GM18508 (cell line): ENCODE results near the gene DPYD.

Experiments
- ATAC-seq: cut with Tn5 transposase; IDR thresholded peaks from one replicate; pipeline ENCODE4 v1.9.1; 2021; ENCODE audit warnings: moderate number of reproducible peaks; ENCODE audit not compliant: insufficient read depth, unreplicated experiment

DPYD gene

DNA sequence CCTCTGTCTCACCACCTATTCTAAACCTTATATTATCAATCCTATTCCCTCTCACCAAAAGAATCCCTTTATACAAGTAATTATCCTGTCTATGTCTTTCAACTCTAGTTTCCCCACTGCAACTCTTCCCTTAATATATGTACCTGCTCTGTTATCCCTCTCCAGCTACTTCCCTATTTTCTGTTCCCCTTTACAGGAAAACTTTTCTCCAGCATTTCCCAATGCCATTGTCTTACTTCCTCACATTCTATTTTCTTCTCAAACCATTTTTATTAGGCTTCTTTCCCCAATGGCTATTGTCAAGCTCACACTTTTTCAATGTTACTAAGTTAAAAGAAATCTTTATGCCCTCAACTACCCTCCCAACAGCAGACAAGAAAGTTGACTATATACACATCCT is 11.6 kb downstream of the DPYD start:
- no peak for ATAC-seq

DNA sequence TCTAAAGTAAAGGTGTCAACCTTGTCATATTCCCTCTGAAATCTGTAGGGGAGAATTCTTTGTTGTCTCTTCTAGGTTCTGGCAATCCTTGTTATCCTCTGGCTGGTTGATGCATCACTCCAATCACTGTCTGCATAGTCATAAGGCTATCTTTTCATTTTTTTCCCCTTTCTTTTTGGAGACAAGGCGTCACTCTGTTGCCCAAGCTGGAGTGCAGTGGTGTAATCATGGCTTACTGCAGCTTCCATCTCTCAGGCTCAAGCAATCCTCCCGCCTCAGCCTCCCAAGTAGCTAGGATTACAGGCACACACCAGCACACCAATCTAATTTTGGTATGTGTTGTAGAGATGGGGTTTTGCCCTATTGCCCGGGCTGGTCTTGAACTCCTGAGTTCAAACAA is 12.9 kb downstream of the DPYD start:
- ATAC-seq, result no peak

- no peak for ATAC-seq
Measured at GRCh38 chr1:97906567-97907241, 14.1 kb downstream of the DPYD start.

DNA sequence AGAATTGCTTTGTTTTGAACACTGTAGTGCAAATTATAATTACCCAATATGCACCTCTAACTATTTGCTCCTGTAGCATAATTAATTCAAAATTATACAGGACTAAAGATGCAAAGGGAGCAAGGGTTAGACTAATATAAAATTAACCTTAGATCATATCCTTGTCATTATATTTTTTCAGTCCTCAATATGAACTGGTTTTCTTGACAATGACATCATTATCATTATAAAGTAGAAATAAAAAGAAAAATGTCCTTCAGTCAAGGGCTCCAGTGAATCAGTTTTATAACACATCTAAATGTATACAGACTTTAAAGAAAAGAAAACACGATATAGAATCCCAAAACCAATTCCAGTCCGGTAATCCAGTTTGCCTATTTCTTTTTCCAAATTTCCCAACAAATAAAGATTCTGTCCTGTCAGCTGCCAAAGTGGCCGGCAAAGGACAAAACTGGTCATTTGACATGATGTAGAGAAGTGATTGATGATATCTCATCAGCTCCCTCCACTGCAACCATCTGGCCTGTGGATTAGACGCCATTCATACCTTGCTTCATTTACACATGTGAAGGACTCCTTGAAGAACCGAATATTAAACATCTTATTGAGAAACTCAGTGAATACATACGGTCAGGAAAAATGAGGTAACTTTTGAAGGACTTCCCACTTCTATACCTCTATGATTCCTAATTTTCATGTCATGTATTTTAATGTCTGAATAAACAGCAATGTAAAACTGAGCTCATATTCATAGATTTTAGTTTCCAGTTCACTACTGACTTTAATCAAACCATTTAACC is 15.5 kb downstream of the DPYD start:
- ATAC-seq, result no peak

DNA sequence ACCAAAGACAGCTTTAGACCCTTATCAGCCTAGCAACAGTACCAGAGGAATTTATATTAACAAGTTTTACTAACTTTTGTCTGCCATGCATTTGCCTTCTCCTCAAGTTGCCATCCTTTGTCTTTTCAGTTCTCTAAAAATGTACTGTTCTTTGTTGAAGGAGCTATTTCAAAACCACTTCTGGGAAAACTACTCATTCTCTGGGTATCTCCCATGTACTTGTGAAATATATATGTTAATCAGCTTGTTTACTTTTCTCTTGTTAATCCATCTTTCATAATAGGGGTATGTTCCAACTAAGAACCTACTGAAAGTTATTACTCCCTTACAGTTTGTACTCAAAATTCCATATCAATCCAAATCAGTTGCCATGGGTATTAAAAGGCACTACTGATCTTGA is 16.3 kb downstream of the DPYD start:
- no peak for ATAC-seq

GRCh38 chr1:97903626-97904025 is 17.2 kb downstream of the DPYD start:
- ATAC-seq, result no peak

GRCh38 chr1:97902067-97902466 is 18.8 kb downstream of the DPYD start:
- no peak for ATAC-seq

DNA sequence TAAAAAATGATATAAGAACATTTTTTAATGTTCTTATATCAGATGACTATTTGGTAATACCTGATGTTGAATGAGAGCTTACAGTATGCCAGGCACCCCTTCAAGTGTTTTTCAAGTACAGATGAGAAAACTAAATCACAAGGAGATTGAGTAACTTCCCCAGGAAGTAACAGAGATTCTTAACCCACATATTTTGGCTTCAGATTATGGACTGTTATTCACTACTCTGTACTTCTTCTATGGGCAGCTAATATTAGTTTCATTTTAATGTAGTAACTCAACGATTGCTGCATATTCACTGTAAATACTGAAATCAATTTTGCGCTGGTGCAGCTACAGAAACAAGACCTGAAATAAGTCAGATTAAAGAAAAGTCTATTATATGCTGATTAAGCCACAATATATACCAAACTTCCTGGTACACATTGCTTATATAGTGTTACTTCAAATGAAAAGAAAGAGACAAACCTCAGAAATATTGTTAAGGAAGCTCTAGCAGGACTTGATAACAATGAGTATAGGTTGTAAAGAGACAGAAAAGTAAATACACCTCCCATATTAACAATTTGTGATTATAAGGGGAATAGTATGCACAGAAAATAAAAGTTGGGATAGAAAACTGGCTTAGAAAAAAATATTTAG is 19.7 kb downstream of the DPYD start:
- ATAC-seq, result no peak

DNA sequence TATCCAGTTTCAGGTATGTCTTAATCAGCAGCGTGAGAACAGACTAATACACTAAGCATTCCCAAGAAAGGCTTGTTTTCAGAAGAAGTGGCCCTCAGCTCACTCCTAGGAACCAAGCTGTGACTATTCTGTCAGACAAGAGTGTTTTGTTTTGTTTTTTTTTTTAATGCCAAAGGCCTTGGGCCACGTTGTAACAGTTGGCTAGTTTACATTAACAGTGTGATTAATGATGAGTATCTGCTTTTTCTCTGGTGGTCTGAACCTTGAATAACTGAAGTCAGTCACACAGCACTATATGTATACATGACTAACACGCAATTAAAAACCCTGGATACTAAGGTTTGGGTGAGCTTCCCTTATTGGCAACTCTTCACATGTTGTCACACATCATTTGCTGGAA is 21.9 kb downstream of the DPYD start:
- no peak for ATAC-seq

DNA sequence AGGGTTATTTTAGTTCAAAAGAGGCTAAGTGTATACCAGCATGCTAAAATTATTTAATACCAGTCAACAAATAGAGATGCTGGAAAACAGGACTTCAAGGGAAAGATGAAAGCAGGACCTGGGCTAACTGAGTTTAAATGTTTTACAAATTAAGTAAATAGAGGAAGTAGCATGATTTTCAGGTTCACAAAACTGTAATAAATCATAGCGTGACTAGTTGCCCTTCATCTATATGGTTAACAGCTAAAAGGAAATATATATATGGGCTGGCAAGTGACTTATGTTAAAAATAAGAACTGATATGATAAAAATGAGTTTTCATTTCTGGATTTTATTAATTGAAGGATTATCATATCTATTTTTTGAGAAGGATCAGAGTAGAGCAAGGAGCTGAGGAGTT is 25.6 kb downstream of the DPYD start:
- no peak for ATAC-seq

DNA sequence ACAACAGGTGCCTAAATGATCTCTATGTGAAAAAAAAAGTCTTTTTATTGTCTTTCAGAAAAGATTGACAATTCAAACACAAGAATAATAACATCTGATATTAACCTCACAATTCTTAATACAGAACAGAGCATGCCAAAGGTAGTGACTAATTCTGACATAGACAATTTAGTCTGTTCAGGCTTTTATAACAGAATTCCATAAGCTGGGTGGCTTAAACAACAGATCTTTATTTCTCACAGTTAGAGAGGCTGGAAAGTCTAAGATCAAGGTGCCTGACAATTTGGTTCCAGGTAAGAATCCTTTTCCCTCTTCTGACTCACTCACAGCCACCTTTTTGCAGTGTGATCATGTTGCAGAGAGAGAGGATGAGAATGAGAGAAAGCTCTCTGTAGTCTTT is 27.0 kb downstream of the DPYD start:
- no peak for ATAC-seq

DNA sequence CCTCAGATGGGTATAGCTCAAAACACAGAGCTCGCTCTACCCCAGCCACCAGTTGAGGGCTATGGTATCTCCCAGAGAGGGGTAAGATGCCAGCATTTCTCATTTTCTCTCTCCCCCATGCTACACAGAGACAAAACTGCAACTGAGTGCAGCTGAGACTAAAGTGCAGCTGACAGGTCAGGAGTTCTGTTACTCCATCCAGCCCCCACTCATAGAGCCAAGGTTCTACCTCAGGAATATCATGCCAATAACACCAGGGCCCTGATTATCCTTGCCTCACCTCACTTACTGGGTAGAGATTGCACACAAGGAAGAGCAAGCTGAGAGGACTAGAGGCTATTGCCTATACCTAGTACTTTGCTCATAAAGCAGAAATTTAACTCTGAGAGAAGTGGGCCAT is 34.6 kb downstream of the DPYD start:
- no peak for ATAC-seq

GRCh38 chr1:97883823-97884222 is 37.0 kb downstream of the DPYD start:
- ATAC-seq, result no peak

DNA sequence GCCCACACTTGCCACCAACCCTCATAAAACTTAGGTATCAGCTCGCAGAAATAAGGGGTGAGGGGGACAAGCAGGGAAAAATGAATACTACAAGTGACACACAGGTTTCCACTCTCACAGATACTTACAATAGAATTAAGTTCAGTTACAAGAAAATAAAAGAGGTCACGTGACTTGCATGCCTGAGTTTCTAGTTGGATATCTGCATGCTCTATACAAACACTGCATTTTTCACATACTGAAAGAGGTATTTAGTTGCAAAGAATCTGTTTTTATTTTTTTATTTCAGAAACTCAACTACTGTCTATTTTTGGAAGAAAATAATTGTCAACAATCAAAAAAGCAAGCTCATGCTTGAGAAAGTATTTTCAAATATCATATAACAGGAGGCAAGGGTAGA is 43.5 kb downstream of the DPYD start:
- no peak for ATAC-seq

DNA sequence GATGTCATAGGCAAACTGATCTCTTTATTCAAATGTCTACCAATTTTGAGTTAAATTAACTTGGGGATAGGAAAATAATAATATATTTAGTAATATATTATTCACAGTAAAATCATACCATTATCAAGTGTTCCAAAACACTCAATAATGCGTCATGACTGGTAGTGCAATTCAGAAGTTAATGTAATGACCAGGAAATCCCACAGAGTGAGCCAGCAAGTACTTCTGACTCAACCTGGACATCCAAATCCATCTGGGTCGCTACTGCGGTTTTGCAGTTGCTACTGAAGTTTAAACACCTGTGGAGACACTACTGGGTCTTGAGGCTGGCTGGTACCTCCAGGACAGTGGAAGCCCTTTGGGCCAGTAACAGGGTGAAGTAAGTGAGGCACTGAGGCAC is 44.8 kb downstream of the DPYD start:
- ATAC-seq, result no peak

GRCh38 chr1:97870589-97870988 is 50.2 kb downstream of the DPYD start:
- ATAC-seq, result no peak

DNA sequence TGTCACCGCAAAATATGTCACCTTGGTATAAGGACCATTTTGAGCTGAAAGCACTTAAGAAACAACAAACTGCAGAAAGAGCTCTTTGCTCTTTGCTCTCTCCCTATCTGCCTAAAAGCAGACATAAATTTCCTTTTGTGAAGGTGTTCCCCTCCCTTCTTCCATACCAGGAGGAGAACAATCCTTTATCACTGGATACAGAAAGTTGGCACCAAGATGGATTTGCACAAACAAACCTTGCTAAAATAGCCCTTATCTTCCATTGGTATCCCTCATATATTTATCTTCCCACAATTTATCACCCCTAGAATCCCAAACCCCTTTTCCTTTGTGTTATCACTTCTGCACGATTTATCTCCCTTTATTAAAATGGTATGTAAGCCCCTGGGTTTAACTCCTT is 51.4 kb downstream of the DPYD start:
- no peak for ATAC-seq

- no peak for ATAC-seq
Measured at GRCh38 chr1:97867127-97867526, 53.7 kb downstream of the DPYD start.

GRCh38 chr1:97864615-97865014 is 56.2 kb downstream of the DPYD start:
- no peak for ATAC-seq

- ATAC-seq, result no peak
Measured at GRCh38 chr1:97853221-97853620, 67.6 kb downstream of the DPYD start.
